Lung microvascular endothelial cell (primary cell): ENCODE measurements around the gene HPS5. TPM values are rescaled to one million over a fixed set of nuclear protein-coding genes. Genes with fewer than 3 reads are reported as not detected.
"Not testable (repeated sequence)": the region's sequence is repeated elsewhere in the genome, so short reads cannot be mapped to it uniquely, and the experiment has no call there.

Experiments
- DNase-seq, 2 donors: peaks; one replicate each; pipeline versions ENCODE4 v3.0.0 to v3.0.0-alpha.2; 2010; ENCODE audit warnings: low read depth in 2 of 2
- total RNA-seq: library from RNA; depleted of rRNA; stranded (reverse); fragments of >200 nt; gene quantifications from 2 replicates; pipeline ENCODE4 v1.2.1, GENCODE V29; 2014

Gene HPS5, protein sequence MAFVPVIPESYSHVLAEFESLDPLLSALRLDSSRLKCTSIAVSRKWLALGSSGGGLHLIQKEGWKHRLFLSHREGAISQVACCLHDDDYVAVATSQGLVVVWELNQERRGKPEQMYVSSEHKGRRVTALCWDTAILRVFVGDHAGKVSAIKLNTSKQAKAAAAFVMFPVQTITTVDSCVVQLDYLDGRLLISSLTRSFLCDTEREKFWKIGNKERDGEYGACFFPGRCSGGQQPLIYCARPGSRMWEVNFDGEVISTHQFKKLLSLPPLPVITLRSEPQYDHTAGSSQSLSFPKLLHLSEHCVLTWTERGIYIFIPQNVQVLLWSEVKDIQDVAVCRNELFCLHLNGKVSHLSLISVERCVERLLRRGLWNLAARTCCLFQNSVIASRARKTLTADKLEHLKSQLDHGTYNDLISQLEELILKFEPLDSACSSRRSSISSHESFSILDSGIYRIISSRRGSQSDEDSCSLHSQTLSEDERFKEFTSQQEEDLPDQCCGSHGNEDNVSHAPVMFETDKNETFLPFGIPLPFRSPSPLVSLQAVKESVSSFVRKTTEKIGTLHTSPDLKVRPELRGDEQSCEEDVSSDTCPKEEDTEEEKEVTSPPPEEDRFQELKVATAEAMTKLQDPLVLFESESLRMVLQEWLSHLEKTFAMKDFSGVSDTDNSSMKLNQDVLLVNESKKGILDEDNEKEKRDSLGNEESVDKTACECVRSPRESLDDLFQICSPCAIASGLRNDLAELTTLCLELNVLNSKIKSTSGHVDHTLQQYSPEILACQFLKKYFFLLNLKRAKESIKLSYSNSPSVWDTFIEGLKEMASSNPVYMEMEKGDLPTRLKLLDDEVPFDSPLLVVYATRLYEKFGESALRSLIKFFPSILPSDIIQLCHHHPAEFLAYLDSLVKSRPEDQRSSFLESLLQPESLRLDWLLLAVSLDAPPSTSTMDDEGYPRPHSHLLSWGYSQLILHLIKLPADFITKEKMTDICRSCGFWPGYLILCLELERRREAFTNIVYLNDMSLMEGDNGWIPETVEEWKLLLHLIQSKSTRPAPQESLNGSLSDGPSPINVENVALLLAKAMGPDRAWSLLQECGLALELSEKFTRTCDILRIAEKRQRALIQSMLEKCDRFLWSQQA
- 16.6 and 28.2 TPM in 2 replicates for total RNA-seq

DNA sequence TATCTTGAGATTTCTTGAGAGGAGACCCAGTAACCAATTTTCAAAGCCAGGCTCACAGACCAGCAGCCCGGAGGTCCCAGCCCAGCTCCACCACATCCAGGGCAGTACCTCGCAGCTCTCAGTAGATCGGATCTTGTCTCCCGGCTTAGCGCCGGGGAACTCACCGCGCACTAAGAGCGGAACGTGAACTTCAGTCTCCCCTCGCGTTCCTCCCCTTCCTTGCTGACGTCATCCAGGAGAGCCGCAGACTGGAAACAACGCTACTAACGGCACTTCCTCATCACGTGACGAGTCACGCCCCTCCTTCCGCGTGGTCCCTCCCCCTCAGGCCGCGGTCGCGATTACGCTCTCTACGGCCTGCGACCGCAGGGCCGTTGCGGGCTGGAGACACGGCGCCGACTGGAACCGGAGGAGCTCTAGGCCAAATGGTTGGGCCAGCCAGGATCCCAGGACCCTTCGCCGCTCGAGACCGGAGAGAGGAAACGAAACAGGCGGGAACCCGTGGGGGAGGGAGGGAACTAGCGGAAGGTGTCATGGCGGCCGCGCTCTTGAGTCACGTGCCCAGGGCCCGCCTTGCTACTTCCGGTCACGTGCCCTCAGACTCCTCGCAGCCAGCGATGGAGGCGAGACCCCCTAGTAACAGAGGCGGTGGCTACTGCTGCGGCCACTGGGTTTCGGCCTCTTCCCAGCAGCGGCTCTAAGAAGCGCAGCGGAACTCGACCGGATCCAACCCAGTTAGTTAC is at the start of gene HPS5, which contains the start of gene GTF2H1:
Gene HPS5 (minus strand): TSS at position 172 of the 743 bp plus-strand sequence. CDS start 4,282 bp downstream, outside the sequence.
Gene GTF2H1 (plus strand): TSS at position 599 of the 743 bp plus-strand sequence. CDS start 10,508 bp downstream, outside the sequence.
- DNase-seq: peak; percentile 99

DNA sequence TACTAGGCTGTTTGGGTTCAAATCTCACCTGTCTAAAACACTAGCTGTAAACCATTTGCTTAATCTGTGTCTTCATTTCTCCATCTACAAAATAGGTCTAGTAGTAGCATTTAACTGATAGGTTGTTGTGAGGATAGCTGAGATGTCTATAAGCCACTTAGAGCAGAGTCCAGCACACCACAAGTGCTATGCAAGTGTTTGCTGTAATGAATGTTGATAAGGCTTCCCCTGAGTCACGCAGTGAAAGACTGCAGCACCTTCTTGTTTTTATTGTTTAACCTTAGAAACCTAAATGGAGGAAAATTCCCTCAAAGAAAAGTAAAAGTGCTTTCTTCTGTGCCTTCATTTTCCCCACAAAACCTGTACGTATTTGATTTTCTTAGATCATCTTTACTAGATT is 49.3 kb upstream of the HPS5 start:
- DNase-seq: no peak

DNA sequence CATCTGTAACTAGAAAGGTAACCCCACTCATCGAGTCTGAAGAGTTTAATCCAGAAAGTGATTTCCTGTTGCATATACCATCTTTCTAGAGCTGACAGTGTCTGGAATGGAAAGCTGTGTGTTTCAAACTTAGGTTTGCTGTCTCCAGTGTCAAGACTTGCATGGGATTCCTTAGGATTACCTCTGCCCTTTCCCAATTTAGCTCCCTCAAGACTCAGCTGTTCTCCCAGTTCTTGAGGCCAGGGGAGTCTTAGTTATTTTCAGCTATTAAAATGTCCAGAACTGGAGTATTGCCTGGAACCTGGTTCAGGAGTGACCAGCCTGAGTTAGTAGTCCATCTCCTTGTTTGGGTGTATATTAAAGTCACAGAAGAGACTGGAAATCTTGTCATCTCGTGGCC is 47.5 kb upstream of the HPS5 start:
- DNase-seq: no peak

DNA sequence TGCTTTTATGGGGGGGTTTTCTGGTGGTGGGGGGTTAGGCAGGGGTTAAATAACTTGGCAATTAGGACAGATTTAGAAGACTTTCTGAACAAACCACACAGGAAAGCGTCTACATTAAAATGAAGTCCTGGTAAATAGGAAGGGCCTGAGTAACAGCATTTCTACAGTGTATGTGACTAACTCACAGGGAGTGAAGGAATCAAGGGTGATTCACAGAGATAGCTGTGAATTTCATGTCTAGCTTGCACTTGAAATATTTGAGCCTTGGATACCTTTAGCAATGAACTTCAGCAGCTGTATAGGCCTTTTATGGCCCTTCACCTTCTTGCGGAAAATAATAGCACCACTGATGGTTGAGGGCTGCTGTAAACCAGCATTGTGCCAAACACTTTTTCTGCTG is 46.3 kb upstream of the HPS5 start:
- peak in 1 of 2 donors; percentile 52 for DNase-seq

DNA sequence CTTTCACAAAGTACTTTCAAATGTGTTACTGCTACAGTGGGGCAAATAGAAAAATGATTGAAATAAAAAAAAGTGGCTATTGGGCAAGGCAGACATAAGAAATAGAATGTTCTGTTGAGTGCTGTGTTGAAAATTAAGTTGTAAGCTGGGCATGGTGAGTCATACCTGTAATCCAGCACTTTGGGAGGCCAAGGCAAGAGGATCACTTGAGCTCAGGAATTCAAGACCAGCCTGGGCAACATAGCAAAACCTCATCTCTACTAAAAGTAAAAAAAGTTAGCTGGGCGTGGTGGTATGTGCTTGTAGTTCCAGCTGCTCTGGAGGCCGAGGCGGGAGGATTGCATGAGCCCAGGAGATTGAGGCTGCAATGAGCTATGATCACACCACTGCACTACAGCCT is 45.5 kb upstream of the HPS5 start:
- DNase-seq: no peak

DNA sequence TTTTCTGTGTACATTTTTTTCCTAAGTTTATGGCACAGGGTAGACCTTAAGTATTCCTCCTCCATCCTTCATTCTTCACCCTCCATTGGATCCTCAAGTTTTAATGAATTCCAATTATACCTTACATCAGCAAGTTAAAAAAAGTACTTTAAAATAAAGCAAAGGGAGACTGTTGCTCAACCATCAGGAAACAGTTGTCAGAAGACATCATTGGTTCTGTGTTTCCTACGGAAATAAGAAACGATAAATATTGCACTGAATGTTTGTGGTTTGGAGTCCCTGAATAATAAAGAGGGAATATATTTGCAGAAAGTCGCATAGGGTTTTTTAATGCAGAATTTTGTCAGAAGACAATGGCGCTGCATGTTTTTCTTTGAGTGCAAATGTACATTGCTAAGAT is 44.3 kb upstream of the HPS5 start:
- DNase-seq: peak in 1 of 2 donors; percentile 31

DNA sequence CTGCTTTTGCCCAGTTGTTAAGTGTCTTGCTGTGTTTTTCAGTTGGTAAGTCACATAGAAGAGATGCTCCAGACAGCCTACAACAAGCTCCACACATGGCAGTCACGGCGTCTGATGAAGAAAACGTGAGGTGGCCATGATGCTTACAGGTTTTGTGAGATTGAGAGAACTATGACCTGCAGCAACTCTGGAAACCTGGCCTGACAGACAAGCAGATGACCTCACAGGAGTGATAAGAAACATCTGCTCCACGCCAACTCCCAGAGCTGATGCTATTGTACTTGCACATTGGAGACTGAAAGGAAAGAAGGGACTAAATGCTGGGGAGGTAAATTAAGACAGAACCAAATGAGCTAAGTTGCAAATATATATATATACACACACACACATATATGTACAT is 43.8 kb upstream of the HPS5 start:
- no peak for DNase-seq

DNA sequence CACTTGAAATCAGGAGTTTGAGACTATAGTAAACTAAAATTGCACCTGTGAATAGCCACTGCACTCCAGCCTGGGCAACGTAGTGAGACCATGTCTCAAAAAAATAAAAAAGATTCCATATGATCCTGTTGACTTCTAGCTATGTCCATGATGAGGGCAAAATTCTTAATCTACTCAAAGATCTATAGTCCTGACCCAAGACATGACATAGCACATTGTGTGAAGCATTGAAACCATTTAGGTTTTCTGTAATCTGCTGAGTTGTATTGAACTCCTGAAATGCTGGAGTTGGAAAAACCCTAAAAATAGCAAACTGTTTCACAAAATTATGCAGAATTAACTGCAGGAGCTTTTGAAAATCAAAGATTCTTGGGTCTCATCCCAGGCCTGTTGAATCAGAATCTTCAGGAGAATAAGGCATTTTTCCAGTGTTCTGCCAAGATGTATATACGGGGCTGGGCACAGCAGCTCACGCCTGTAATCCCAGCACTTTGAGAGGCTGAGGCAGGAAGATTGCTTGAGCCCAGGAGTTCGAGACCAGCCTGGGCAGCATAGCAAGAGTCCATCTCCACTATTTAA is 42.6 kb upstream of the HPS5 start:
- DNase-seq: no peak

DNA sequence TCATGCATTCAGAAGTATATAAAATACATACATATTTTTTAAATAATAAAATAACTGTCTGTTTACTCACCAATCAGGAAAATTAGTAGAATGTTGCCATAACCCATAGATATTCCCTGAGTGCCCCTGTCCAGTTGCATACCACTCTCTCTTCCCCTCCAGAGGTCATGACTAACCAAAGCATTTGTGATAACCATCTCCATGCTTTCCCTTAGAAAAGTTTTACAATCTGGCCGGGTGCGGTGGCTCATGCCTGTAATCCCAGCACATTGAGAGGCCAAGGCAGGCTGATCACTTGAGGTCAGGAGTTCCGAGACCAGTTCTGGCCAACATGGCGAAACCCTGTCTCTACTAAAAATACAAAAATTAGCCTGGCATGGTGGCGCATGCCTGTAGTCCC is 39.2 kb upstream of the HPS5 start:
- DNase-seq: no peak

DNA sequence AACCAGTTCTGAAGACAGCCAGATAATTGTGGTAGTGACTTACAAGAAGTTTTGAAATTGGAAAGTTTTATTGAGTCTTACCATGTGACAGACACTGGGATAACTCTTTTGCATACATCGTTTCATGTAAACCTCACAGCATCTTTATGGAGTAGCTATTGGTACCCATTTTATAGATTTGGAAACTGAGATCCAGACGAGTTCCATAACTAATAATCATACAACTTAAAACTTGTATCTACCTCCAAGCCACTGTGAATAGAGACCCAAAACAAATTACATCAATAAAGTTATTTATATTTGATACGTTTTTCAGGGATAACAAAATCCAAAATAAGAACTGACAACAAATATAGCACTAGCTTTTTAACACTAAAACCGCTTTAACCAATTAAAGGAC is 36.7 kb upstream of the HPS5 start:
- DNase-seq: no peak

DNA sequence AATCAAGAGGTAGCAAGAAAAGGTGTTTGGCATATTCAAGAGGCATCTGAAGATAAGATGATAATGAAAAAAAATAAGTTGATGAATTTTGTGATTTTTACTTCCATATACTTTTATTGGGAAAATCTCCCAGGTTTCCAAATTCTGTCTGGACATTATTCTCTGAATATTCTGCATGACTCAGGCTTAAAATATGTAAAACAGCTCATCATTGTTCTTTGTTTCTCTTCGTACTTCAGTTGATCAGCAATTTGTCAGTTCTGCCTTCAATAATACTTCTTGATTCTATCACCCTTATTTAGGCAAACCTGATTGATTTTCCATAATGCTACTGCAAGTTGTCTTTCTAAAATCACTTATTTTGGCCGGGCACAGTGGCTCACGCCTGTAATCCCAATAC is 30.6 kb upstream of the HPS5 start:
- peak; percentile 5 to 24 for DNase-seq

DNA sequence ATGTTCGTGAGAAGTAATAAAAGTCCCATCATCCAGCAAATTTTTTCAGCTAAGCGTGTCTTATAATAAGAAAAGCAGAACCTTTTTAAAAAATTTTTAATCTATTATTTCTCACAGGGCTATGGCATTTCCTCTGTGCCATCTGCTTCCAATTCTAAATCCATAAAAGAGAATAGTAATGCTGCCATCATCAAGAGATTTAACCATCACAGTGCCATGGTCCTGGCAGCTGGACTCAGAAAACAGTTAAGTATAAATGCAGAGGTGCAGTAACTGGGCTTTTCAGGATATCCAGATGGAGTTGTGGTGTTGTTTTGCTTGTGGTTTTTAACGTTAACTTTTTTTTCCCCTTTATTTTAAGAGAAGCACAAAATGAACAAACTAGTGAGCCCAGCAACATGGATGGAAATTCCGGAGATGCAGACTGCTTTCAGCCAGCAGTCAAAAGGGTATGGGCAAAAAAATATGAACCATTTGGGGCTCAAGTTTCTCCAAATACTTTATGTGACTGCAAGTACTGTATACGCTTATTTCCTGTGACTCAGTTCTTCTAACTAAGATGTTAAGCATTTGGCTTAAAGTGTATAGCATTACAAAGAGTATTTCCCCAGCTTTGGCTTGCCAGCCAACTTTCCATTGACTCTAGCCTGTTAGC is 25.7 kb upstream of the HPS5 start:
- DNase-seq: peak in 1 of 2 donors; percentile 65

DNA sequence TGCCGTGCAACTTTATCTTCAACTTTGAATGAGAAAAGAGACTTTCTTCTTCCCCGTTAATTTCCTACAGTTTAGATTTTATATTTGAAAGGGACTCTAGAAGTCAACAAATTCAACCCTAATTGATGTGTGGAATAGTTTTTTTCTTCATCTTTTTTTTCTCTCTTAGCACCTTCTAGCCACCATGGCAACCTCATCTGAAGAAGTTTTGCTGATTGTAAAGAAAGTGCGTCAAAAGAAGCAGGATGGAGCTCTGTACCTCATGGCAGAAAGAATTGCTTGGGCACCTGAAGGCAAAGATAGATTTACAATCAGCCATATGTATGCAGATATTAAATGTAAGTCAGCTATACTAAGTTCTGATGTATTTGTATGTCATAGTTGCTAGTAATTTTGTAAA is 11.0 kb upstream of the HPS5 start:
- DNase-seq: no peak

DNA sequence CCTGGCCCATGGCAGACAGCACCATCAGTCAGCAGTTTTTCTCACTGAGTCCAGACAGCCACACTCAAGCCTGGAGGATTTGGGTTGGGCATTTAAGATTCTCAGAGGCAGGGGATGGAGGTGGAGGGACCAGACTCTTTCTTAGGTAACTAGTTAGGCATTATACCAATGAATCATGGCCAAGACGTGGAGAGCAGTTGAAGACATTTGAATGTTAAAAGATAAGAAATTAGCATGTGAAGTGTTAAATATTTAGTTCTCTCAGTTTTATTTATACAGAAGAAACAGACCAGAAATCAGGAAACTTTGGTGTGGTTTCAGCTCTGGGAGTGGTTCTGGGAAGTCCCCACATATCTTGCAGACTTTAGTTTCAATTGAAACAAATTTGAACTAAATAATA is 10.4 kb upstream of the HPS5 start:
- no peak for DNase-seq

DNA sequence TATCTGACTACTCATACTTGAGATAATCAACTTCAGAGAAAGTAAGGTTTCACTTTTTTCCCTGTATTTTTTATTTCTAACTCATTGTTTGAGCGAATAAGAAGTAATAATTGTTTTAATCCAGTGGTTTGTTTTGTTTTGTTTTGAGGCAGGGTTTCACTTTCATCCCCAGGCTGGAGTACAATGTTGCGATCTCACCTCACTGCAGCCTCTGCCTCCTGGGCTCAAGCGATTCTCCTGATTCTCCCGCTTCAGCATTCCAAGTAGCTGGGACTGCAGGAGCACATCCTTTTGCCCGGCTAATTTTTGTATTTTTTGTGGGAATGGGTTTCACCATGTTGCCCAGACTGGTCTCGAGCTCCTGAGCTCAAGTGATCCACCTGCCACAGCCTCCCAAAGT is 9.0 kb upstream of the HPS5 start:
- no peak for DNase-seq

DNA sequence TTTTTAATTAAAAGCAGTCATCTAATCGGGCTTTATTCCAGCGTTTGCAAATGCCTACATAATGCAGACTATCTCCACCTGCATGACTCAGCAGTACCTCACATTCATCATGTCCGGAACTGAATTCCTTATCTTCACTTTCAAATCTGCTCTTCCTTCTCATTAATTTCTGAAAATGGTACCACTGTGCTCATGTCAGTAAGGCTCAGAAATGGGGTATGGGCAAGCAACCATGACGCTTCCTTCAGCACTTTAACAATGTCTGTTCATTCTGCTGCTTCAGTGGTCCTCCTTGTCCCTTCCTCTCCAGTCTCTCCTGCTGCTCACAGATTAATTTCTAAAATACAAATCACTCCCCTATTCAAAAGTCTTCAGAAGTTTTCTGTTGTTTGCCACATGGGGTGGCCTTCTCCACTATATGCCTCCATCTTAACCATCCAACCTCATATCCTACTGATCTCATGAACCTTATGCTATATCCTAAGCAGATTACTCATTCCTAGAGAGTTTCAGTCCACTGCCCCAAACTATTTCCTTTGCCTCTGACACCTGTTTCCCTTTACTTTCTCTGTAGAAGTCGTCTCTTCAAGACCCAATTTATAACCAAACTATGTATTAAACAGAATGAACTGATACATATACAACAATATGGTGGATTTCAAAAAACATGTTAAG is 7.4 kb upstream of the HPS5 start:
- DNase-seq: no peak

DNA sequence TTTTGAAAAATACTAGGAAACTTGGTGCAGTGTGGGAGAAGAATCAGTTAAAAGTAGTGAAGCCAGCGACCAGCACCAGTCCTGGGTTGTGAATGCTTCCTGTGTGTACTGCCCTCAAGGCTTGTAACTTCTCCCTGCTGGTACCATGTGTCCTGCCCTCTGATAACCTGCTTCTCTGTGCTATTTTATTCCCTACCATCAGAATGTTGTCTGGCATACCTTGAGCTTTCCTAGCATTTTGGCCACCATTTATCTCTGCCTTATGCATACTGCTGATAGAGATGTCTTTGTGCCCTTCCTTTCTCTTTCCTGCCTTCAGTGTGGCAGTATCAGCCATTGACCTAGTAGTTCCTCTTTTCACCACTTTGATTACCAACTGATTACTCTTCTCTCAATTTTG is 2.4 kb upstream of the HPS5 start:
- DNase-seq: no peak

DNA sequence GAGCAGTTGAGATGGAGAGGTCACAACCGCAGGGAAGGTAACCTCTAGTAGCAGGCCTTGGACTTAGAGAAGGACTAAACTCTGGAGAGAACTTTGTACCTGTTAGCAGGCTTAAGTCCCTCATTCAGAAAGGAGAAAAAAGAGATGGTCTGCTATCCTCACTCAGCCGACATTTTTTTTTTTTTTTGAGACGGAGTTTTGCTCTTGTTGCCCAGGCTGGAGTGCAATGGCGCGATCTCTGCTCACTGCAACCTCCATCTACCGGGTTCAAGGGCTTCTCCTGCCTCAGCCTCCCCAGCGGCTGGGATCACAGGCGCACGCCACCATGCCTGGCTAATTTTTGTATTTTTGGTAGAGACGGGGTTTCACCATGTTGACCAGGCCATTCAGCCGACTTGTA is 1.9 kb upstream of the HPS5 start:
- not testable (repeated sequence) for DNase-seq

DNA sequence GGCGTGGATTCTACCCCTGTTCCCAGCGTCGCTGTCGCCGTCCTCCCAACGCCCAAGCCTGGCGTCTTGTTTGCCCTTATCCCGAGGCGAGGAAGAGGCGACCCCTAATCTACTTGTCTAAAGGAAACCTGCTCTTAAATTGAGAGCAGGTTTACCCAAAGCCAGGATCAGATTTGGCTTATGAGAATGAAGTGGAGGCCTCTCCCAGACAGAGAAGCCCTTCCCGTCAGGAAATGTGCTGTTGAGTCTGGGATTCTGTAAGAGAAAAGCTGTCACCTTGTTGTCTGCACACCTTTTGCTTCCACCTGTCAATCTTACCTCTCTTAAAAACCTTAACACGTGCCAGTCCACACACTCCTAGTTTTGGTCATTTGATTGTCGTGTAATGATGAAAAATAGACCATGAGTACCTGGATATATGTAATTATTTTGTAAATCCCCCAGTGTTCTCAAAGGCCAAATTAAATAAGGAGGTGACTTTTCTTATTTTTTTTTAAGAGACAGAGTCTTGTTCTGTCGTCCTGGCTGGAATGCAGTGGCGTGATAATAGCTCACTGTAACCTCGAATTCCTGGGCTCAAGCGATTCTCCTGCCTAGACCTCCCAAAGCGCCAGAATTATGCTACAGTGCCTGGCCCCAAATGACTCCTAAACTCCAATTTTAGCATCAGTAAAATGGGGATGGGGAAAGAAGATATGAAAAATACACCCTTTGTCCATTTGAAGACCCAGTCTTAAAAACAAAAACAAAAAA is 1.1 kb upstream of the HPS5 start:
- DNase-seq: peak in 1 of 2 donors; percentile 8
